Cortex of kidney (tissue), 1 donor: ENCODE measurements around the gene ASB2.

Experiments
- DNase-seq: peaks from one replicate; lab custom pipeline; 2025; lab: John Stamatoyannopoulos, UW

The ASB2 gene

GRCh38 chr14:93906341-93907329, 69.7 kb downstream of the ASB2 start:
- DNase-seq = no peak

GRCh38 chr14:93905623-93906022, 70.7 kb downstream of the ASB2 start:
- no peak for DNase-seq

GRCh38 chr14:93903342-93904184, 72.8 kb downstream of the ASB2 start:
- no peak for DNase-seq

GRCh38 chr14:93902619-93903307, 73.6 kb downstream of the ASB2 start:
- DNase-seq = no peak

GRCh38 chr14:93901813-93902212, 74.6 kb downstream of the ASB2 start:
- DNase-seq = no peak

- DNase-seq = no peak
These were observed 77.6 kb downstream of the ASB2 start for GRCh38 chr14:93898731-93899130.

GRCh38 chr14:93898081-93898611, 78.2 kb downstream of the ASB2 start:
- no peak for DNase-seq

- DNase-seq = no peak
These were observed 78.9 kb downstream of the ASB2 start for GRCh38 chr14:93897476-93897845.

- DNase-seq = no peak
These were observed 81.3 kb downstream of the ASB2 start for GRCh38 chr14:93895023-93895604.

GRCh38 chr14:93893661-93894261, 82.6 kb downstream of the ASB2 start:
- DNase-seq = no peak

GRCh38 chr14:93892923-93893558, 83.3 kb downstream of the ASB2 start:
- no peak for DNase-seq

GRCh38 chr14:93892505-93892839, 83.9 kb downstream of the ASB2 start:
- no peak for DNase-seq

- no peak for DNase-seq
These were observed 84.4 kb downstream of the ASB2 start for GRCh38 chr14:93891756-93892504.

GRCh38 chr14:93889739-93890483, 86.5 kb downstream of the ASB2 start:
- DNase-seq = no peak

GRCh38 chr14:93888995-93889394, 87.4 kb downstream of the ASB2 start:
- DNase-seq = no peak

- no peak for DNase-seq
These were observed 91.4 kb downstream of the ASB2 start for GRCh38 chr14:93884950-93885349.
